MM.1S (cell line): ENCODE data around the gene DNAAF3.
A peak's percentile ranks its signal among the peaks of the same experiment; 100 is the strongest.

Experiments
- DNase-seq: peaks from one replicate; pipeline ENCODE4 v3.0.0-alpha.2; 2015
- H2AFZ ChIP-seq: fragments of 300-600 bp; sonication (generic); 2 replicates; pipeline ENCODE4 v1.6.0; 2016; ENCODE audit warnings: antibody characterized with exemption, low read length
- H3F3A ChIP-seq: fragments of 300-600 bp; sonication (generic); 2 replicates; pipeline ENCODE4 v1.6.1; 2016; ENCODE audit warnings: mild to moderate bottlenecking, antibody characterized with exemption, low read length, moderate library complexity, mixed read lengths; ENCODE audit not compliant: insufficient read depth
- H3K27ac ChIP-seq: fragments of 300-600 bp; sonication (generic); 2 replicates; pipeline ENCODE4 v1.5.1; 2016; ENCODE audit warnings: mild to moderate bottlenecking, low read length
- H3K27me3 ChIP-seq: fragments of 300-600 bp; sonication (generic); replicated peaks from 2 replicates; pipeline ENCODE4 v1.6.0; 2016; ENCODE audit warnings: low read length; ENCODE audit not compliant: insufficient read depth
- H3K36me3 ChIP-seq: fragments of 300-600 bp; sonication (generic); replicated peaks from 2 replicates; pipeline ENCODE4 v1.6.1; 2016; ENCODE audit warnings: mild to moderate bottlenecking, low read length, mixed read lengths; ENCODE audit not compliant: insufficient read depth
- H3K4me1 ChIP-seq: fragments of 300-600 bp; sonication (generic); 2 replicates; pipeline ENCODE4 v1.6.1; 2016; ENCODE audit warnings: low read length, mixed read lengths
- H3K4me2 ChIP-seq: fragments of 300-600 bp; sonication (generic); 2 replicates; pipeline ENCODE4 v1.6.0; 2016; ENCODE audit warnings: low read depth, low read length
- H3K4me3 ChIP-seq: fragments of 300-600 bp; sonication (generic); 2 replicates; pipeline ENCODE4 v1.5.1; 2016; ENCODE audit warnings: low read length, mixed read lengths
- H3K79me2 ChIP-seq: fragments of 300-600 bp; sonication (generic); 2 replicates; pipeline ENCODE4 v1.6.1; 2016; ENCODE audit warnings: mixed run types, low read length, mixed read lengths
- H3K9ac ChIP-seq: fragments of 300-600 bp; sonication (generic); 2 replicates; pipeline ENCODE4 v1.6.1; 2016; ENCODE audit warnings: low read length, mixed read lengths
- H3K9me2 ChIP-seq: fragments of 300-600 bp; sonication (generic); replicated peaks from 2 replicates; pipeline ENCODE4 v1.6.1; 2016; ENCODE audit warnings: mild to moderate bottlenecking, low read length, mixed read lengths; ENCODE audit not compliant: insufficient read depth
- H3K9me3 ChIP-seq: fragments of 300-600 bp; sonication (generic); replicated peaks from 2 replicates; pipeline ENCODE4 v1.6.1; 2016; ENCODE audit warnings: mild to moderate bottlenecking, low read length, mixed read lengths; ENCODE audit not compliant: insufficient read depth
- H4K20me1 ChIP-seq: fragments of 300-600 bp; sonication (generic); 2 replicates; pipeline ENCODE4 v1.6.1; 2016; ENCODE audit warnings: mild to moderate bottlenecking, low read length, moderate library complexity, mixed read lengths; ENCODE audit not compliant: insufficient read depth
- EZH2 ChIP-seq: fragments of 300-600 bp; sonication (generic); optimal IDR thresholded peaks from 2 replicates; pipeline ENCODE3; 2017; ENCODE audit warnings: low read depth, mild to moderate bottlenecking, antibody characterized with exemption, low read length, mixed read lengths
- EZH2phosphoT487 ChIP-seq: fragments of 300-600 bp; sonication (generic); IDR thresholded peaks from 2 replicates; pipeline ENCODE4 v1.6.1; 2018; ENCODE audit warnings: antibody characterized with exemption, low read length
- TF ChIP-seq, protein P1 (sequence below): fragments of 300-600 bp; sonication (generic); IDR thresholded peaks from 2 replicates; pipeline ENCODE4 v1.5.1; 2016; ENCODE audit warnings: antibody characterized with exemption, low read length, mixed read lengths

The DNAAF3 gene

GRCh38 chr19:55132453-55133129 is 33.8 kb downstream of the DNAAF3 start:
- TF ChIP-seq EZH2, result no peak
- TF ChIP-seq, protein P1, sequence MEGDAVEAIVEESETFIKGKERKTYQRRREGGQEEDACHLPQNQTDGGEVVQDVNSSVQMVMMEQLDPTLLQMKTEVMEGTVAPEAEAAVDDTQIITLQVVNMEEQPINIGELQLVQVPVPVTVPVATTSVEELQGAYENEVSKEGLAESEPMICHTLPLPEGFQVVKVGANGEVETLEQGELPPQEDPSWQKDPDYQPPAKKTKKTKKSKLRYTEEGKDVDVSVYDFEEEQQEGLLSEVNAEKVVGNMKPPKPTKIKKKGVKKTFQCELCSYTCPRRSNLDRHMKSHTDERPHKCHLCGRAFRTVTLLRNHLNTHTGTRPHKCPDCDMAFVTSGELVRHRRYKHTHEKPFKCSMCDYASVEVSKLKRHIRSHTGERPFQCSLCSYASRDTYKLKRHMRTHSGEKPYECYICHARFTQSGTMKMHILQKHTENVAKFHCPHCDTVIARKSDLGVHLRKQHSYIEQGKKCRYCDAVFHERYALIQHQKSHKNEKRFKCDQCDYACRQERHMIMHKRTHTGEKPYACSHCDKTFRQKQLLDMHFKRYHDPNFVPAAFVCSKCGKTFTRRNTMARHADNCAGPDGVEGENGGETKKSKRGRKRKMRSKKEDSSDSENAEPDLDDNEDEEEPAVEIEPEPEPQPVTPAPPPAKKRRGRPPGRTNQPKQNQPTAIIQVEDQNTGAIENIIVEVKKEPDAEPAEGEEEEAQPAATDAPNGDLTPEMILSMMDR, result peak; percentile 32
- H3K9ac ChIP-seq, result no peak overlapping the region

GRCh38 chr19:55131421-55131820 is 35.0 kb downstream of the DNAAF3 start:
- no peaks in the 10 kb centered on the region for H3K9me2 ChIP-seq
- H3K9me3 ChIP-seq, result no peaks in the 10 kb centered on the region
- H3K4me1 ChIP-seq, result 0 out of 2 replicates have a peak, but pooled peaks cover 3% of the 10 kb centered on the region
- no peaks in the 10 kb centered on the region for H3K36me3 ChIP-seq
- peaks cover 5% of the 10 kb centered on the region; the same call in 1 of the 2 replicates for H3F3A ChIP-seq
- H3K9ac ChIP-seq, result no peak overlapping the region
- no peaks in the 10 kb centered on the region for H3K79me2 ChIP-seq
- no peak overlapping the region for H2AFZ ChIP-seq
- H3K27ac ChIP-seq, result no peak overlapping the region
- no peak for TF ChIP-seq EZH2
- TF ChIP-seq, protein P1, result no peak
- no peak for TF ChIP-seq EZH2phosphoT487
- peaks cover 84% of the 10 kb centered on the region for H3K27me3 ChIP-seq
- H3K4me2 ChIP-seq, result no peak overlapping the region
- DNase-seq, result no peak
- no peak overlapping the region for H3K4me3 ChIP-seq
- no peaks in the 10 kb centered on the region for H4K20me1 ChIP-seq

More at GRCh38 chr19:55132453-55133129, 33.8 kb downstream of the DNAAF3 start:
- H3K27me3 ChIP-seq, result peaks cover 87% of the 10 kb centered on the region
- no peaks in the 10 kb centered on the region for H3K36me3 ChIP-seq
- no peak for DNase-seq
- no peak overlapping the region for H3K4me3 ChIP-seq
- peaks cover 5% of the 10 kb centered on the region; the same call in 1 of the 2 replicates for H3F3A ChIP-seq
- no peaks in the 10 kb centered on the region for H3K79me2 ChIP-seq
- H4K20me1 ChIP-seq, result no peaks in the 10 kb centered on the region
- H3K4me2 ChIP-seq, result no peak overlapping the region
- H3K4me1 ChIP-seq, result 0 out of 2 replicates have a peak, but pooled peaks cover 3% of the 10 kb centered on the region
- H3K27ac ChIP-seq, result no peak overlapping the region
- H3K9me2 ChIP-seq, result no peaks in the 10 kb centered on the region
- H3K9me3 ChIP-seq, result no peaks in the 10 kb centered on the region
- H2AFZ ChIP-seq, result no peak overlapping the region

GRCh38 chr19:55119053-55119452 is 47.4 kb downstream of the DNAAF3 start:
- 0 out of 2 replicates have a peak, but pooled peaks cover 4% of the 10 kb centered on the region for H3F3A ChIP-seq
- TF ChIP-seq, protein P1, result no peak
- TF ChIP-seq EZH2phosphoT487, result no peak
- no peak for TF ChIP-seq EZH2
- no peaks in the 10 kb centered on the region for H4K20me1 ChIP-seq
- H3K9me3 ChIP-seq, result no peaks in the 10 kb centered on the region
- peaks cover 10% of the 10 kb centered on the region; the same call in 1 of the 2 replicates for H3K4me1 ChIP-seq
- H3K27ac ChIP-seq, result no peak overlapping the region
- no peaks in the 10 kb centered on the region for H3K9me2 ChIP-seq
- DNase-seq, result no peak
- H3K9ac ChIP-seq, result no peak overlapping the region
- H3K4me3 ChIP-seq, result no peak overlapping the region
- no peaks in the 10 kb centered on the region for H3K36me3 ChIP-seq
- peaks cover 48% of the 10 kb centered on the region for H3K27me3 ChIP-seq
- no peak overlapping the region for H2AFZ ChIP-seq
- no peak overlapping the region for H3K4me2 ChIP-seq
- peaks cover 30% of the 10 kb centered on the region for H3K79me2 ChIP-seq
